Kidney (tissue), 14 donors: ENCODE data around the gene ZNF630. TPM values are rescaled to one million over a fixed set of nuclear protein-coding genes. Genes with fewer than 3 reads are reported as not detected.
"Not testable (repeated sequence)": the region's sequence is repeated elsewhere in the genome, so short reads cannot be mapped to it uniquely, and the experiment has no call there.

Source experiments
- DNase-seq, 5 donors: peaks; one replicate each; pipeline ENCODE4 v3.0.0-alpha.2; 2013 to 2020
- FAIRE-seq: peaks from 2 replicates; lab custom pipeline; 2012; peaks lifted over from hg19 to GRCh38; lab: Jason Lieb, UNC
- H3K27ac ChIP-seq, 2 donors: one replicate each; pipeline ENCODE4 v1.7.0; 2013; ENCODE audit warnings: low read depth in 2 of 2, low read length in 2 of 2, inconsistent platforms in 1 of 2
- H3K27me3 ChIP-seq: one replicate; pipeline ENCODE4 v1.7.1; 2013; ENCODE audit warnings: low read length, inconsistent platforms; ENCODE audit not compliant: control insufficient read depth, insufficient read depth
- H3K36me3 ChIP-seq, 3 donors: one replicate each; pipeline versions ENCODE4 v1.7.0 to v1.7.1; 2013; ENCODE audit warnings: low read length in 3 of 3, control low read depth in 1 of 3, inconsistent platforms in 1 of 3; ENCODE audit not compliant: insufficient read depth in 3 of 3, control insufficient read depth in 2 of 3
- H3K4me1 ChIP-seq, 3 donors: one replicate each; pipeline versions ENCODE4 v1.7.0 to v1.7.1; 2013; ENCODE audit warnings: low read length in 3 of 3, inconsistent platforms in 1 of 3, low read depth in 1 of 3; ENCODE audit not compliant: control insufficient read depth in 2 of 3, insufficient read depth in 2 of 3
- H3K4me3 ChIP-seq, 3 donors: one replicate each; pipeline versions ENCODE4 v1.7.0 to v1.8.1; 2013; ENCODE audit warnings: low read length in 3 of 3, control low read depth in 1 of 3, inconsistent platforms in 1 of 3
- H3K9ac ChIP-seq, 3 donors: one replicate each; pipeline versions ENCODE4 v1.7.0 to v1.7.1; 2013; ENCODE audit warnings: low read length in 3 of 3, control low read depth in 1 of 3, inconsistent platforms in 1 of 3
- H3K9me3 ChIP-seq, 3 donors: one replicate each; pipeline versions ENCODE4 v1.7.0 to v1.7.1; 2013; ENCODE audit warnings: low read length in 3 of 3, control low read depth in 1 of 3, inconsistent platforms in 1 of 3; ENCODE audit not compliant: control insufficient read depth in 2 of 3, insufficient read depth in 1 of 3
- intact Hi-C: fragments of 100-400 bp; cut with DNase I; formaldehyde crosslinking; loops from one replicate; pipeline ENCODE4 v1.11.1; 2022
- polyA plus RNA-seq: library from polyadenylated mRNA; stranded (reverse); fragments of 350-450 nt; fragmentation: Illumina TruSeq; extraction: RNeasy Lipid Tissue Mini Kit (QIAGEN cat#74804); gene quantifications from one replicate; pipeline ENCODE4 v1.2.3, GENCODE V29; 2014; ENCODE audit warnings: low read depth, low replicate concordance; ENCODE audit not compliant: insufficient read depth
- total RNA-seq: library from RNA; stranded (reverse); fragmentation: NEBNext Ultra II Directional; extraction: Animal tissue kit (Norgen Biotek cat#: 25700); gene quantifications from one replicate; pipeline ENCODE4 v1.2.1, GENCODE V29; 2021
- TF ChIP-seq, protein P1 (sequence below): IDR thresholded peaks from 3 replicates; pipeline ENCODE4 v1.5.1; 2012; ENCODE audit warnings: mild to moderate bottlenecking, moderate library complexity, borderline replicate concordance; ENCODE audit not compliant: insufficient read depth; ENCODE audit errors: extremely low read depth
- donor health status: control.
- donor health status: control.
- donor health status: control.
- donor health status: control.
- donor health status: control.
- donor health status: DM: yes; HTN: yes; CAD: no.
- donor health status: Normal renal cell carcinoma (clear cell type).

Gene ZNF630
- total and polyA plus RNA-seq, 2 donors from 2014 or later = 3.2 to 3.3 TPM

DNA sequence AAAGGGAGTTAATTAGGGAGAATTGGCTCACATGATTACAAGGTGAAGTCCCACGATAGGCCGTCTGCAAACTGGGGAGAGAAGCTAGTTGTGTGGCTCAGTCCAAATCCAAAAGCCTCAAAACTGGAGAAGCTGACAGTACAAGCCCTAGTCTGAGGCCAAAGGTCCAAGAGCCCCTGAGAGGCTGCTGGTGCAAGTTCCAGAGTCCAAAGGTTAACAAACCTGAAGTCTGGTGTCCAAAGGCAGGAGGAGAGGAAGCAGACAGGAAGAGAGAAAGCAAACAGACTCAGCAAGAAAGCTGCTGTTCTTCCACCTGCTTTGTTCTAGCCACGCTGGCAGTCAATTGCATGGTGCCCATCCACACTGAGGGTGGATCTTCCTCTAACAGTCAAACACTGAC lies 30.0 kb upstream of the ZNF630 start:
- no peak for DNase-seq
- no peak overlapping the region for H3K4me3 ChIP-seq

GRCh38 chrX:48092558-48092957 lies 21.1 kb upstream of the ZNF630 start:
- H3K9ac ChIP-seq, DNase-seq, H3K27ac ChIP-seq, H3K4me1 ChIP-seq, intact Hi-C loops, H3K36me3 ChIP-seq, H3K27me3 ChIP-seq, H3K4me3 ChIP-seq, H3K9me3 ChIP-seq, FAIRE-seq: not testable (repeated sequence)

More for the DNA sequence above, 30.0 kb upstream of the ZNF630 start:
- intact Hi-C loops = no loop called here
- no peak for FAIRE-seq
- Histone ChIP-seq H3K4me1 (no peaks in the 10 kb centered on the region), H3K9me3 (no peaks in the 10 kb centered on the region), H3K9ac (no peak overlapping the region), H3K27me3 (no peaks in the 10 kb centered on the region), H3K27ac (no peak overlapping the region), H3K36me3 (no peaks in the 10 kb centered on the region)
- TF ChIP-seq, protein P1, sequence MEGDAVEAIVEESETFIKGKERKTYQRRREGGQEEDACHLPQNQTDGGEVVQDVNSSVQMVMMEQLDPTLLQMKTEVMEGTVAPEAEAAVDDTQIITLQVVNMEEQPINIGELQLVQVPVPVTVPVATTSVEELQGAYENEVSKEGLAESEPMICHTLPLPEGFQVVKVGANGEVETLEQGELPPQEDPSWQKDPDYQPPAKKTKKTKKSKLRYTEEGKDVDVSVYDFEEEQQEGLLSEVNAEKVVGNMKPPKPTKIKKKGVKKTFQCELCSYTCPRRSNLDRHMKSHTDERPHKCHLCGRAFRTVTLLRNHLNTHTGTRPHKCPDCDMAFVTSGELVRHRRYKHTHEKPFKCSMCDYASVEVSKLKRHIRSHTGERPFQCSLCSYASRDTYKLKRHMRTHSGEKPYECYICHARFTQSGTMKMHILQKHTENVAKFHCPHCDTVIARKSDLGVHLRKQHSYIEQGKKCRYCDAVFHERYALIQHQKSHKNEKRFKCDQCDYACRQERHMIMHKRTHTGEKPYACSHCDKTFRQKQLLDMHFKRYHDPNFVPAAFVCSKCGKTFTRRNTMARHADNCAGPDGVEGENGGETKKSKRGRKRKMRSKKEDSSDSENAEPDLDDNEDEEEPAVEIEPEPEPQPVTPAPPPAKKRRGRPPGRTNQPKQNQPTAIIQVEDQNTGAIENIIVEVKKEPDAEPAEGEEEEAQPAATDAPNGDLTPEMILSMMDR = no peak

GRCh38 chrX:48090123-48090522 lies 18.7 kb upstream of the ZNF630 start:
- FAIRE-seq (no peak), DNase-seq (no peak)

GRCh38 chrX:48086082-48086481 lies 14.6 kb upstream of the ZNF630 start:
- no peak for FAIRE-seq
- Histone ChIP-seq H3K36me3 (no peaks in the 10 kb centered on the region), H3K27me3 (no peaks in the 10 kb centered on the region), H3K4me1 (peaks cover 0 to 2% (median 0%) of the 10 kb centered on the region in 3 donors), H3K9me3 (no peaks in the 10 kb centered on the region), H3K4me3 (no peak overlapping the region), H3K9ac (no peak overlapping the region), H3K27ac (no peak overlapping the region)
- TF ChIP-seq, protein P1 = no peak
- DNase-seq = no peak
- intact Hi-C loops = no loop called here

More at GRCh38 chrX:48090123-48090522, 18.7 kb upstream of the ZNF630 start:
- no peak overlapping the region for H3K9ac ChIP-seq
- no peaks in the 10 kb centered on the region for H3K9me3 ChIP-seq
- no peaks in the 10 kb centered on the region for H3K36me3 ChIP-seq
- intact Hi-C loops = no loop called here
- H3K27ac ChIP-seq = no peak overlapping the region
- no peaks in the 10 kb centered on the region for H3K4me1 ChIP-seq
- no peak overlapping the region for H3K4me3 ChIP-seq
- H3K27me3 ChIP-seq = no peaks in the 10 kb centered on the region
- TF ChIP-seq, protein P1 = no peak
